IMR-90 (cell line): ENCODE measurements around the gene PADI1.

ENCODE experiments used
- CEBPB ChIP-seq: IDR thresholded peaks from 2 replicates; pipeline ENCODE4 v1.6.1; 2012; ENCODE audit warnings: low read depth, low read length, improper control_type of control experiment
- FOS ChIP-seq: fragments of 150-350 bp; IDR thresholded peaks from 2 replicates; pipeline ENCODE4 v1.6.1; 2016; ENCODE audit warnings: low read depth, low read length
- MXI1 ChIP-seq: IDR thresholded peaks from 2 replicates; pipeline ENCODE4 v1.6.1; 2012; ENCODE audit warnings: low read depth, mild to moderate bottlenecking, low read length, moderate library complexity, borderline replicate concordance
- NFE2L2 ChIP-seq: fragments of 150-350 bp; IDR thresholded peaks from 2 replicates; pipeline ENCODE4 v1.6.1; 2016; ENCODE audit warnings: low read depth, mild to moderate bottlenecking, low read length
- POLR2A ChIP-seq: IDR thresholded peaks from 2 replicates; pipeline ENCODE4 v1.6.1; 2012; ENCODE audit warnings: mild to moderate bottlenecking, low read depth, low read length
- RAD21 ChIP-seq: IDR thresholded peaks from 2 replicates; pipeline ENCODE4 v1.6.1; 2012; ENCODE audit warnings: low read length, improper control_type of control experiment
- RCOR1 ChIP-seq: IDR thresholded peaks from 2 replicates; pipeline ENCODE4 v1.6.1; 2012; ENCODE audit warnings: mild to moderate bottlenecking, low read length, improper control_type of control experiment; ENCODE audit not compliant: insufficient replicate concordance
- RFX5 ChIP-seq: IDR thresholded peaks from 2 replicates; pipeline ENCODE4 v1.8.0; 2012; ENCODE audit warnings: low read depth, mild to moderate bottlenecking, low read length, moderate library complexity
- SMC3 ChIP-seq: fragments of 150-350 bp; IDR thresholded peaks from 2 replicates; pipeline ENCODE4 v1.6.1; 2016; ENCODE audit warnings: low read depth, mild to moderate bottlenecking, antibody characterized with exemption, low read length, moderate library complexity
- TF ChIP-seq, protein P1 (sequence below): conservative IDR thresholded peaks from 2 replicates; pipeline ENCODE4 v1.5.1; 2012; ENCODE audit warnings: mild to moderate bottlenecking, low read depth, low read length, improper control_type of control experiment
- TF ChIP-seq, protein P2 (sequence below): fragments of 150-350 bp; IDR thresholded peaks from 2 replicates; pipeline ENCODE4 v1.6.1; 2017; ENCODE audit warnings: mild to moderate bottlenecking, antibody characterized with exemption, low read length, low read depth

DNA sequence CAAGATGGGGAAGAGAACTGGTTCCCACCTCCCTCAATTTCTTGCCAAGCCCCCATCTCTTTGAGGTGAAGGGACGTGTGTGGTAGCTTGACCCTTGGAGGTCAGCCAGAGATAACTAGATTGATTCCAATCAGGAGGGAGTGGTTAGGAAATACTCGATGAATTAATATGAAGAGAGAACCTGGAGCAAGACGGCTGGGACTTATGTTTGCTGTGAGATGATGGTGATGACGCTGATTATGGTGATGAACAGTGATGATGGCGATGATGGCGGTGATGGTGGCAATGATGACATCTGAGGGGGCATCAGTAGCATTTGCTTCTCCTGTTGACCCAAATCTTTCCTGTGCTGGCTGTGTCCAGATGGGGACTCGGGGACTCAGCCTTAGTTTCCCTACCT lies 724 bp downstream of the PADI1 start:
- TF ChIP-seq, protein P1, sequence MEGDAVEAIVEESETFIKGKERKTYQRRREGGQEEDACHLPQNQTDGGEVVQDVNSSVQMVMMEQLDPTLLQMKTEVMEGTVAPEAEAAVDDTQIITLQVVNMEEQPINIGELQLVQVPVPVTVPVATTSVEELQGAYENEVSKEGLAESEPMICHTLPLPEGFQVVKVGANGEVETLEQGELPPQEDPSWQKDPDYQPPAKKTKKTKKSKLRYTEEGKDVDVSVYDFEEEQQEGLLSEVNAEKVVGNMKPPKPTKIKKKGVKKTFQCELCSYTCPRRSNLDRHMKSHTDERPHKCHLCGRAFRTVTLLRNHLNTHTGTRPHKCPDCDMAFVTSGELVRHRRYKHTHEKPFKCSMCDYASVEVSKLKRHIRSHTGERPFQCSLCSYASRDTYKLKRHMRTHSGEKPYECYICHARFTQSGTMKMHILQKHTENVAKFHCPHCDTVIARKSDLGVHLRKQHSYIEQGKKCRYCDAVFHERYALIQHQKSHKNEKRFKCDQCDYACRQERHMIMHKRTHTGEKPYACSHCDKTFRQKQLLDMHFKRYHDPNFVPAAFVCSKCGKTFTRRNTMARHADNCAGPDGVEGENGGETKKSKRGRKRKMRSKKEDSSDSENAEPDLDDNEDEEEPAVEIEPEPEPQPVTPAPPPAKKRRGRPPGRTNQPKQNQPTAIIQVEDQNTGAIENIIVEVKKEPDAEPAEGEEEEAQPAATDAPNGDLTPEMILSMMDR: no peak
- TF ChIP-seq CEBPB (no peak), SMC3 (no peak), POLR2A (no peak), RFX5 (no peak), MXI1 (no peak), NFE2L2 (no peak), RAD21 (no peak), RCOR1 (no peak), FOS (no peak)
- TF ChIP-seq, protein P2, sequence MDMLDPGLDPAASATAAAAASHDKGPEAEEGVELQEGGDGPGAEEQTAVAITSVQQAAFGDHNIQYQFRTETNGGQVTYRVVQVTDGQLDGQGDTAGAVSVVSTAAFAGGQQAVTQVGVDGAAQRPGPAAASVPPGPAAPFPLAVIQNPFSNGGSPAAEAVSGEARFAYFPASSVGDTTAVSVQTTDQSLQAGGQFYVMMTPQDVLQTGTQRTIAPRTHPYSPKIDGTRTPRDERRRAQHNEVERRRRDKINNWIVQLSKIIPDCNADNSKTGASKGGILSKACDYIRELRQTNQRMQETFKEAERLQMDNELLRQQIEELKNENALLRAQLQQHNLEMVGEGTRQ: no peak
